PC-9 (cell line): ENCODE measurements around the gene REG4.

ENCODE experiments used
- CTCF ChIP-seq: fragments of 200-600 bp; sonication (generic); conservative IDR thresholded peaks from 2 replicates; pipeline ENCODE4 v1.6.1; 2017; ENCODE audit warnings: mixed run types, antibody characterized with exemption, mild to moderate bottlenecking, moderate library complexity
- EZH2 ChIP-seq: fragments of 200-600 bp; sonication (generic); IDR thresholded peaks from 2 replicates; pipeline ENCODE4 v1.8.0; 2017; ENCODE audit warnings: antibody characterized with exemption, low read depth

- TF ChIP-seq CTCF (no peak), EZH2 (no peak)
These were observed 63.8 kb downstream of the REG4 start for GRCh38 chr1:119747451-119747850.
